Subcutaneous abdominal adipose tissue (tissue), 5 donors: ENCODE results near the gene SLC7A14.

Experiments used
- H3K27ac ChIP-seq: one replicate; pipeline ENCODE4 v1.7.0; 2013; ENCODE audit warnings: low read depth, mild to moderate bottlenecking, inconsistent platforms, low read length, moderate library complexity
- H3K27me3 ChIP-seq, 5 donors: one replicate each; pipeline ENCODE4 v1.7.0; 2013; ENCODE audit warnings: low read length in 5 of 5, inconsistent platforms in 1 of 5; ENCODE audit not compliant: control insufficient read depth in 5 of 5, insufficient read depth in 4 of 5
- H3K36me3 ChIP-seq, 5 donors: one replicate each; pipeline ENCODE4 v1.7.0; 2013; ENCODE audit warnings: low read length in 5 of 5; ENCODE audit not compliant: control insufficient read depth in 5 of 5, insufficient read depth in 5 of 5
- H3K4me1 ChIP-seq, 5 donors: one replicate each; pipeline ENCODE4 v1.7.0; 2013; ENCODE audit warnings: low read length in 5 of 5, mild to moderate bottlenecking in 3 of 5, moderate library complexity in 1 of 5; ENCODE audit not compliant: control insufficient read depth in 5 of 5, insufficient read depth in 5 of 5
- H3K4me3 ChIP-seq, 5 donors: one replicate each; pipeline ENCODE4 v1.7.0; 2013; ENCODE audit warnings: low read length in 5 of 5, low read depth in 1 of 5
- H3K9ac ChIP-seq, 5 donors: one replicate each; pipeline ENCODE4 v1.7.0; 2013; ENCODE audit warnings: low read length in 5 of 5, mild to moderate bottlenecking in 4 of 5, moderate library complexity in 3 of 5
- H3K9me3 ChIP-seq, 5 donors: one replicate each; pipeline ENCODE4 v1.7.0; 2013; ENCODE audit warnings: low read length in 5 of 5; ENCODE audit not compliant: control insufficient read depth in 5 of 5
- donor health status: healthy.
- donor health status: healthy.
- donor health status: healthy.
- donor health status: healthy.
- donor health status: healthy.

Gene SLC7A14

GRCh38 chr3:170467571-170468147 is 118.2 kb downstream of the SLC7A14 start:
- no peaks in the 10 kb centered on the region for H3K36me3 ChIP-seq
- no peak overlapping the region for H3K4me3 ChIP-seq
- H3K27ac ChIP-seq: no peak overlapping the region
- peaks cover 0 to 6% (median 0%) of the 10 kb centered on the region in 5 donors for H3K27me3 ChIP-seq
- H3K9me3 ChIP-seq: no peaks in the 10 kb centered on the region
- H3K4me1 ChIP-seq: peaks cover 0 to 4% (median 3%) of the 10 kb centered on the region in 5 donors
- no peak overlapping the region for H3K9ac ChIP-seq

DNA sequence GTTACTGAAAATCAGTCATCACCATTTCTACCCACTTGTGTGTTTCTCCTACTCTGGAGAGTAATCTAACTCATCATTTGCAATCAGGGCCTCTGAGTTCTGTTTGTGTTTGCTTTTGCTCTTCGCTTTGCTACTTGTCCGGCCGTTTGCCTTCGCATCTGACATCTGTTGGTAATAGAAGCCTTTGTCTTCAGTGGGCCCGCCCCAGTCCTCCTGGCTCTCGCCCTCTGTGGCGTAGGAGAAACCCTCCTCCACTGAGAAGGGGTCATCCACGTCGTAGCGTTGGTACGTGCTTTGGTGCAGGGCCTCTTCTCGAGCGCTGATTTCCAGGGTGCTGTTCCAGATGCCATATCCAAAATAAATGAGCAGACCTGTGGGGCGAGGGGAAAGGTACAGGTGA is 118.9 kb downstream of the SLC7A14 start:
- Histone ChIP-seq H3K9me3 (no peaks in the 10 kb centered on the region), H3K36me3 (no peaks in the 10 kb centered on the region), H3K27me3 (peaks cover 0 to 6% (median 0%) of the 10 kb centered on the region in 5 donors), H3K4me1 (peaks cover 0 to 4% (median 3%) of the 10 kb centered on the region in 5 donors), H3K27ac (no peak overlapping the region), H3K4me3 (no peak overlapping the region), H3K9ac (no peak overlapping the region)

DNA sequence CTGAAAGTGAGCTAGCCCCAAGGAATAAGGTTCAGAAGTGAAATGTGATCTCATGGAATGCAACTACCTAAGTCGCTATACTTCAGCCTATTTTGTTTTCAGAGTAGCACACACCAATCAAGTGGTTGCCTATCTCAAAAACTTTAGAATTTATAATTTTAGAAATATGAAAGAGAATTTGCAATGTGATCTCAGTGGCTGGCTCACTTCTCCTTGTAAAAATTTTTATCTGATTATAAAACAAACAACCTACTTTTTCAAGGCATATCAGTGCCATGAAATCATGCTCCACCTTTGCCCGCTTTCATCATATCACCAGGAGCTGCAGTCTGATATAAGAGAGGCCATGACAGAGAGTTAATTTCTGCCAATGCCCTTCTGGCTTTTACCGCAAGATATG is 119.9 kb downstream of the SLC7A14 start:
- no peak overlapping the region for H3K9ac ChIP-seq
- H3K27ac ChIP-seq: no peak overlapping the region
- H3K36me3 ChIP-seq: no peaks in the 10 kb centered on the region
- no peak overlapping the region for H3K4me3 ChIP-seq
- H3K27me3 ChIP-seq: peaks cover 0 to 6% (median 0%) of the 10 kb centered on the region in 5 donors
- H3K9me3 ChIP-seq: no peaks in the 10 kb centered on the region
- H3K4me1 ChIP-seq: peaks cover 0 to 3% (median 2%) of the 10 kb centered on the region in 5 donors

DNA sequence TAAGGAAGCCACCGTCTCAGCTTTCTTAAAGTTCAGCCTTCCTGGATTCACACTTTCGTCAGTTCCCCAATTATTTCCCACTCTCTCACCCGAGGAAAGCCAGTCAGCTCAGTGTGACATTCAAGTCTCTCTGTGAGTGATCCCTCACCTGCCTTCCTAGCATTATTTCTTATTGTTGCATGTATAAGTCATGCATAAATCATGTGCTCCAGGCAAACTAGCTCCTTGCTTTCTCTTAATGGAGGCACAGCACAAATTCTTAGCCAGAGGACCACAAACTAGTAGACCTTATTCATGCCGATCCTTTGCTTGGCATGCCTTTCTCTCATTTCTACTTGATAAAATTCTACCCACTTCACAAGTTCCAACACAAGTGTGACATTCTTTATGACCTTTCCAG is 122.9 kb downstream of the SLC7A14 start:
- Histone ChIP-seq H3K4me1 (no peaks in the 10 kb centered on the region), H3K9me3 (no peaks in the 10 kb centered on the region), H3K9ac (no peak overlapping the region), H3K36me3 (no peaks in the 10 kb centered on the region), H3K27me3 (no peaks in the 10 kb centered on the region), H3K27ac (no peak overlapping the region), H3K4me3 (no peak overlapping the region)

DNA sequence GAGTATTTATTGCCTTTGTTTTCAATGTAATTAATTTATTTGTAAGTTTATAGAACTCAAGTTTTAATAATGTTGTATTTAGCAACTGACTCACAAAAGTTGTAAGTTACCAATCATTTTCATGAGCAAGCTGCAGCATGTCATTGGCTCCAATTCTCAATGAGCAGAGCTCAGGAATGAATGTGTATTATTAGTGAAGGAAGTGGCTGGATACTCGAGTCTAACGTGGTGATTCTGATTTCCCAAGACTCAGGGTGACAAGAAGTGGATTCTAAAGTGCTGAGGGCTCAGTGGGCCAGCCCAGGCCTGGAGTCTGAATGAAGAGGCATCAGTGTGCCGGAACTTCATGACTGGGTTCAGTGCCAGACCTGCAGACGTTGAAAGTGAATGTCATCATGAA is 127.6 kb downstream of the SLC7A14 start:
- Histone ChIP-seq H3K9me3 (no peaks in the 10 kb centered on the region), H3K9ac (no peak overlapping the region), H3K36me3 (no peaks in the 10 kb centered on the region), H3K27ac (no peak overlapping the region), H3K27me3 (no peaks in the 10 kb centered on the region), H3K4me3 (no peak overlapping the region), H3K4me1 (no peaks in the 10 kb centered on the region)

- Histone ChIP-seq H3K4me3 (no peak overlapping the region), H3K4me1 (no peaks in the 10 kb centered on the region), H3K27ac (no peak overlapping the region), H3K36me3 (no peaks in the 10 kb centered on the region), H3K27me3 (no peaks in the 10 kb centered on the region), H3K9me3 (no peaks in the 10 kb centered on the region), H3K9ac (no peak overlapping the region)
Measured at GRCh38 chr3:170454509-170454908, 131.4 kb downstream of the SLC7A14 start.

DNA sequence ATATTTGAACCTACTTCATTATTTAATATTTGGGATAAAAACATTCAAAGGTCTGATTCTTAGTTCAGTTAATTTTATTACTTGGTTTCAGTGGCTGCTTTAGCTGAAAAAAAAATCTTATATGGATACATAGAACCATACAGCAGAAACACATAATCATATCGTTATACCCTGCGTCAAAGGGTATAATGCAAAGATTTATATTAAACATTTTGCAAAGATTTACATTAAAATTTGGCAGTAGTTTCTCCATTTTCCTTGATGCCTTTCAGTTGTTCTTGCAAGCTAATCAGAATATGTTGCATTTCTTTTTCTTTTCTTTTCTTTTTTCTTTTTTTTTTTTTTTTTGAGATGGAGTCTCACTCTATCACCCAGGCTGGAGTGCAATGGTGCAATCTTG is 135.8 kb downstream of the SLC7A14 start:
- Histone ChIP-seq H3K27ac (no peak overlapping the region), H3K36me3 (no peaks in the 10 kb centered on the region), H3K9me3 (no peaks in the 10 kb centered on the region), H3K4me1 (no peaks in the 10 kb centered on the region), H3K27me3 (no peaks in the 10 kb centered on the region), H3K9ac (no peak overlapping the region), H3K4me3 (no peak overlapping the region)

- H3K9me3 ChIP-seq: no peaks in the 10 kb centered on the region
- no peak overlapping the region for H3K27ac ChIP-seq
- H3K36me3 ChIP-seq: no peaks in the 10 kb centered on the region
- no peaks in the 10 kb centered on the region for H3K4me1 ChIP-seq
- no peak overlapping the region for H3K9ac ChIP-seq
- no peak overlapping the region for H3K4me3 ChIP-seq
- no peaks in the 10 kb centered on the region for H3K27me3 ChIP-seq
Measured at GRCh38 chr3:170448584-170448983, 137.3 kb downstream of the SLC7A14 start.

- H3K9me3 ChIP-seq: no peaks in the 10 kb centered on the region
- H3K27ac ChIP-seq: no peak overlapping the region
- H3K36me3 ChIP-seq: no peaks in the 10 kb centered on the region
- H3K9ac ChIP-seq: no peak overlapping the region
- no peak overlapping the region for H3K4me3 ChIP-seq
- peaks cover 0 to 8% (median 0%) of the 10 kb centered on the region in 5 donors for H3K27me3 ChIP-seq
- no peaks in the 10 kb centered on the region for H3K4me1 ChIP-seq
Measured at GRCh38 chr3:170443457-170443856, 142.4 kb downstream of the SLC7A14 start.

GRCh38 chr3:170442947-170443346 is 142.9 kb downstream of the SLC7A14 start:
- no peak overlapping the region for H3K9ac ChIP-seq
- peaks cover 0 to 8% (median 0%) of the 10 kb centered on the region in 5 donors for H3K27me3 ChIP-seq
- no peaks in the 10 kb centered on the region for H3K4me1 ChIP-seq
- H3K4me3 ChIP-seq: no peak overlapping the region
- no peak overlapping the region for H3K27ac ChIP-seq
- H3K9me3 ChIP-seq: no peaks in the 10 kb centered on the region
- no peaks in the 10 kb centered on the region for H3K36me3 ChIP-seq
